Chondrocyte (in vitro differentiated cells): ENCODE results near the gene SNX21. TPM values are rescaled to one million over a fixed set of nuclear protein-coding genes. Genes with fewer than 3 reads are reported as not detected.

ENCODE experiments used
- DNase-seq: peaks from one replicate; pipeline ENCODE4 v3.0.0; 2021; ENCODE audit warnings: mixed read lengths, low spot score
- H3K27ac Mint-ChIP-seq: one replicate; pipeline ENCODE4 v1.8.0; 2021; ENCODE audit warnings: mild to moderate bottlenecking, moderate library complexity, mixed read lengths; ENCODE audit not compliant: unreplicated experiment
- H3K27me3 Mint-ChIP-seq: 2 replicates; pipeline ENCODE4 v1.8.0; 2021; ENCODE audit warnings: low read depth, mixed read lengths
- H3K36me3 Mint-ChIP-seq: 2 replicates; pipeline ENCODE4 v1.8.0; 2021; ENCODE audit warnings: low read depth, mixed read lengths
- H3K4me1 Mint-ChIP-seq: 2 replicates; pipeline ENCODE4 v1.8.0; 2021; ENCODE audit warnings: low read depth, mild to moderate bottlenecking, mixed read lengths
- H3K4me3 Mint-ChIP-seq: one replicate; pipeline ENCODE4 v1.8.0; 2021; ENCODE audit warnings: mild to moderate bottlenecking, moderate library complexity, mixed read lengths; ENCODE audit not compliant: unreplicated experiment
- H3K9me3 Mint-ChIP-seq: 2 replicates; pipeline ENCODE4 v1.8.0; 2021; ENCODE audit warnings: low read depth, mixed read lengths
- CTCF ChIP-seq: fragments of 200-600 bp; sonication (generic); IDR thresholded peaks from 2 replicates; pipeline ENCODE4 v1.5.0; 2021; ENCODE audit warnings: antibody characterized with exemption, mild to moderate bottlenecking, moderate library complexity
- total RNA-seq: library from RNA; stranded (reverse); gene quantifications from 3 replicates; pipeline ENCODE4 v1.2.1, GENCODE V29; 2021

The SNX21 gene
- total RNA-seq, 1 donor from 2014 or later = 27.7 TPM

DNA sequence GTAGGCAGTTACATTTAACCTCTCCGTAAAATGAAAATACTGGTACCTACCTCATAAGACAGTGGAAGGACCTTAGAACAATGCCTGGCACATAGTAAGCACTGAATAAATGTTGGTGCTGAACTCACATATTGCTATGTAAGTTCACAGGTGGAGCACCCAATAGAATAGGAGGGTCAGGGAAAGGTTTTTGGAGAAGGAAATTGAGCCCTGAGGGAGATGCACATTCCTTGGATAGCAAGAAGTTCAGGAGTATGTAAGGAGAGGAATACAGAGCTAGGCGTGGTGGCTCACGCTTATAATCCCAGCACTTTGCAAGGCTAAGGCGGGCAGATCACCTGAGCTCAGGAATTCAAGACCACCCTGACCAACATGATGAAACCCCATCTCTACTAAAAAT, 14.1 kb upstream of the SNX21 start:
- Mint-ChIP-seq H3K9me3 (no peaks in the 10 kb centered on the region), H3K27ac (no peak overlapping the region), H3K27me3 (peaks cover 4% of the 10 kb centered on the region), H3K4me1 (peaks cover 33% of the 10 kb centered on the region), H3K36me3 (no peaks in the 10 kb centered on the region), H3K4me3 (no peak overlapping the region)
- no peak for DNase-seq
- TF ChIP-seq CTCF = no peak

- no peak overlapping the region for H3K4me3 Mint-ChIP-seq
- H3K4me1 Mint-ChIP-seq = peaks cover 37% of the 10 kb centered on the region
- H3K27ac Mint-ChIP-seq = no peak overlapping the region
- no peaks in the 10 kb centered on the region for H3K36me3 Mint-ChIP-seq
- no peak for DNase-seq
- no peak for TF ChIP-seq CTCF
- H3K9me3 Mint-ChIP-seq = no peaks in the 10 kb centered on the region
- H3K27me3 Mint-ChIP-seq = peaks cover 4% of the 10 kb centered on the region
Measured at GRCh38 chr20:45821947-45822346, 11.7 kb upstream of the SNX21 start.

DNA sequence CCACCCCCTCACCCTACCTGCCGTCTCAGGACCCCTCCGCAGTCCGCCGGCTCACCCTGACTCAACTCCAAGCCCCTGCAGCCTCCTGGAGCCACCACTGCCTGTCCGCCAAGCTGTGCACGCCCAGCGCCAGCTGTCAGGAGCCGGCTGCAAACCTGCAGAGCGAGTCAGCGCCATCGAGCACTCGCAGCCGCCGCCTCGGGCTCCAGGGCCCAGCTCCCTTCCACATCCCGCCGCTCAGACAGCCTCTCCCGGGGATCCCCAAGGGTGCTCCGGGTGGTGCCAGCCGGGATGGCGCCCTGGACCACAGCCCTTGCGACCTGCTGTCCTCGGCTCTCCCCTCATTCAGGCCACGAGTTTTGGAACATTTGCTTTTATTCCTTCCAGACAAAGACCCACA, 10.7 kb upstream of the SNX21 start:
- no peak for DNase-seq
- no peak overlapping the region for H3K4me3 Mint-ChIP-seq
- no peaks in the 10 kb centered on the region for H3K36me3 Mint-ChIP-seq

GRCh38 chr20:45823949-45824835, 9.4 kb upstream of the SNX21 start:
- TF ChIP-seq CTCF = peak; percentile 66
- Mint-ChIP-seq H3K27ac (no peak overlapping the region), H3K9me3 (no peaks in the 10 kb centered on the region), H3K4me1 (peaks cover 42% of the 10 kb centered on the region), H3K36me3 (no peaks in the 10 kb centered on the region), H3K27me3 (peaks cover 4% of the 10 kb centered on the region), H3K4me3 (no peak overlapping the region)
- no peak for DNase-seq

More for the DNA sequence above, 10.7 kb upstream of the SNX21 start:
- Mint-ChIP-seq H3K27me3 (peaks cover 4% of the 10 kb centered on the region), H3K9me3 (no peaks in the 10 kb centered on the region), H3K27ac (no peak overlapping the region), H3K4me1 (peaks cover 38% of the 10 kb centered on the region)
- no peak for TF ChIP-seq CTCF

DNA sequence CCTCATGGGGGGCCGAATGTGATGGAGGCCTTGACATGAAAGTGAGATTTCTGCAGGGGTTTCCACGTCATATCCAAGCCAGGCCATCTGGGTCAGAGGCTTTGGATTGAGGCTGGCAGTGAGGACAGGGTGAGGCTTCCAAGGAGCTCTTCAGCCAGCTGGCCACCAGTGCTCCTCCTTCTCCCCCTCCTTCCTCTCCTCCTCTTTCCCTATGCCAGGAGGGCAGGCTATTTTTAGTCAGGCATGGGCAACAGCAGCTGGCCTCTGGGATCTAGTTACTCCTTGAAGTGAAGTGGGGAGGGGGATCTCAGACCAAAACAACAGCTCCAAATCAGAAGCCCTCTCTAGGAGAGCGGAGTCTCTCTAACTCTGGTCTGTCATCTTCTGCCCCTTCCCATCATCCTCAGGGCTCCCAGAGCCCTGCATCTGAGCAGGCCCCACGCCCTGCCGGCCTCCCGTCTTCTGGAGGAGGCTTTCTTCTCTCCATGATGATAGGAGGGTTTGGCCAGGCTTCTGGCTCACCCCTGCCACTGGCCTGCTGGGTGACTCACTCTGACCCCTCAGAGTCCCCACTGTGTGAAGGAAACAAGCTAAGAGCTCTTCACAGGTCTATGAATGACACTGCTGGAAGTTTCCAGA, 7.1 kb upstream of the SNX21 start:
- TF ChIP-seq CTCF = no peak
- DNase-seq = no peak
- H3K36me3 Mint-ChIP-seq = no peaks in the 10 kb centered on the region
- H3K4me3 Mint-ChIP-seq = no peak overlapping the region
- peak overlapping the region; percentile 79 for H3K27ac Mint-ChIP-seq
- H3K9me3 Mint-ChIP-seq = no peaks in the 10 kb centered on the region
- peaks cover 4% of the 10 kb centered on the region for H3K27me3 Mint-ChIP-seq
- peaks cover 45% of the 10 kb centered on the region for H3K4me1 Mint-ChIP-seq
